LHCN-M2 (cell line): ENCODE data around the gene OBP2A. TPM values are rescaled to one million over a fixed set of nuclear protein-coding genes. Genes with fewer than 3 reads are reported as not detected.

Experiments used
- DNase-seq: peaks from one replicate; pipeline ENCODE4 v3.0.0-alpha.2; 2012; ENCODE audit warnings: low read depth
- total RNA-seq: library from RNA; depleted of rRNA; stranded (reverse); fragments of >200 nt; gene quantifications from 2 replicates; pipeline ENCODE4 v1.2.3, GENCODE V29; 2014; rRNA removed

OBP2A gene
- total RNA-seq, 1 experiment from 2014 or later: not detected

GRCh38 chr9:135596211-135596610 is 50.3 kb downstream of the OBP2A start:
- no peak for DNase-seq

Other genes starting within 250 kb of the OBP2A start
- gene PPP1R26, start 66.3 kb upstream of the OBP2A start, total RNA-seq: 8.1 and 9.2 TPM in 2 replicates
- gene MRPS2, start 45.4 kb upstream of the OBP2A start, total RNA-seq: 52.3 and 54.2 TPM in 2 replicates
- not detected in 2 replicates for gene LCN1, start 24.7 kb upstream of the OBP2A start, total RNA-seq
- gene PAEP, start 15.6 kb downstream of the OBP2A start, total RNA-seq: not detected in 2 replicates
- gene GLT6D1, start 93.4 kb downstream of the OBP2A start, total RNA-seq: not detected in 2 replicates
- gene LCN9, start 117.2 kb downstream of the OBP2A start, total RNA-seq: not detected in 2 replicates
- gene SOHLH1, start 153.4 kb downstream of the OBP2A start, total RNA-seq: not detected in 2 replicates
- not detected in 2 replicates for gene KCNT1, start 156.1 kb downstream of the OBP2A start, total RNA-seq